OCI-LY1 (cell line): ENCODE measurements around the gene SMAD6.

Experiments used
- H2AFZ ChIP-seq: fragments of 200-600 bp; sonication (generic), shearing (Covaris generic); 2 replicates; pipeline ENCODE4 v1.6.0; 2014; ENCODE audit warnings: antibody characterized with exemption, mild to moderate bottlenecking, low read length
- H3F3A ChIP-seq: fragments of 200-600 bp; sonication (generic), shearing (Covaris generic); 2 replicates; pipeline ENCODE4 v1.6.0; 2014; ENCODE audit warnings: mild to moderate bottlenecking, antibody characterized with exemption, low read length, moderate library complexity; ENCODE audit not compliant: insufficient read depth
- H3K27ac ChIP-seq: fragments of 200-600 bp; sonication (generic); 2 replicates; pipeline ENCODE4 v1.5.1; 2014; ENCODE audit warnings: low read length, mixed run types, mild to moderate bottlenecking, low read depth; ENCODE audit not compliant: poor library complexity, severe bottlenecking
- H3K27me3 ChIP-seq: fragments of 200-600 bp; sonication (generic); 2 replicates; pipeline ENCODE4 v1.6.0; 2014; ENCODE audit warnings: antibody characterized with exemption, mild to moderate bottlenecking, low read length, moderate library complexity; ENCODE audit not compliant: insufficient read depth
- H3K36me3 ChIP-seq: fragments of 200-600 bp; sonication (generic); 2 replicates; pipeline ENCODE4 v1.6.1; 2014; ENCODE audit warnings: mild to moderate bottlenecking, antibody characterized with exemption, low read length, moderate library complexity, mixed read lengths; ENCODE audit not compliant: insufficient read depth
- H3K4me1 ChIP-seq: fragments of 200-600 bp; sonication (generic); 2 replicates; pipeline ENCODE4 v1.5.1; 2014; ENCODE audit warnings: mild to moderate bottlenecking, low read length, moderate library complexity; ENCODE audit not compliant: insufficient read depth, severe bottlenecking
- H3K4me2 ChIP-seq: fragments of 200-600 bp; sonication (generic), shearing (Covaris generic); 2 replicates; pipeline ENCODE4 v1.6.1; 2014; ENCODE audit warnings: low read length
- H3K4me3 ChIP-seq: fragments of 200-600 bp; sonication (generic); 2 replicates; pipeline ENCODE4 v1.5.1; 2014; ENCODE audit warnings: low read length, low read depth, mild to moderate bottlenecking, mixed read lengths; ENCODE audit not compliant: poor library complexity, severe bottlenecking
- H3K79me2 ChIP-seq: fragments of 200-600 bp; shearing (Covaris generic); 2 replicates; pipeline ENCODE4 v1.6.1; 2016; ENCODE audit warnings: mixed run types, low read length, mixed read lengths; ENCODE audit not compliant: insufficient read depth
- H3K9ac ChIP-seq: fragments of 200-600 bp; sonication (generic), shearing (Covaris generic); 2 replicates; pipeline ENCODE4 v1.6.1; 2014; ENCODE audit warnings: mild to moderate bottlenecking, low read length, mixed read lengths
- H3K9me2 ChIP-seq: fragments of 200-600 bp; sonication (generic), shearing (Covaris generic); 2 replicates; pipeline ENCODE4 v1.6.1; 2014; ENCODE audit warnings: low read depth, mild to moderate bottlenecking, low read length, mixed read lengths
- H3K9me3 ChIP-seq: fragments of 200-600 bp; shearing (Covaris generic); 2 replicates; pipeline ENCODE4 v1.6.1; 2014; ENCODE audit warnings: low read length, mixed read lengths
- H4K20me1 ChIP-seq: fragments of 200-600 bp; sonication (generic), shearing (Covaris generic); 2 replicates; pipeline ENCODE4 v1.6.0; 2016; ENCODE audit warnings: mild to moderate bottlenecking, low read length; ENCODE audit not compliant: insufficient read depth
- EZH2 ChIP-seq: fragments of 200-600 bp; sonication (generic), shearing (Covaris generic); IDR thresholded peaks from 2 replicates; pipeline ENCODE4 v1.8.0; 2017; ENCODE audit warnings: borderline replicate concordance, mixed run types, mild to moderate bottlenecking, antibody characterized with exemption, low read length, moderate library complexity, mixed read lengths
- TF ChIP-seq, protein P1 (sequence below): fragments of 200-600 bp; sonication (generic), shearing (Covaris generic); IDR thresholded peaks from 2 replicates; pipeline ENCODE4 v1.5.1; 2017; ENCODE audit warnings: mild to moderate bottlenecking, antibody characterized with exemption, low read length, moderate library complexity, mixed read lengths

The SMAD6 gene

DNA sequence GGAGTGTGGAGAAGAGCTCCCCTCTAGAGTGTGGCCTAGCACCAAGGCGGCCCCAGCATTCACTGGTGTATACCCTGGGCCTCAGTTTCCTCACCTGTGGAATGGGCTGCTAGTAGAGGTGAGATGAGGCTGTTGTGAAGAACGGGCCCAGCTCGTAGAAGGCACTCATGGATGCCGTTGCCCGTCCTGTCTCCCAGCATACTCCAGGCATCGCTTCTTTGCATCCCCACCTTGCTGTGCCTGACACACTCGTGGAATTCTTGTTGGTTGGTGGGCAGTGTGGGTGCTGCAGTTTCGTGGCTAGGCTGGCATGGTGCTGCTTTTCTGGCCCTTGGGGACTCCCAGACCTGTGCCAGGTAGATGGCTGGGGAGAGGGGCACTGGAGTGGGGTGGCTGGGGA, 76.7 kb downstream of the SMAD6 start:
- H3K4me3 ChIP-seq: no peak overlapping the region
- no peak overlapping the region for H3K9ac ChIP-seq
- H3K27me3 ChIP-seq: no peaks in the 10 kb centered on the region
- no peaks in the 10 kb centered on the region for H3K79me2 ChIP-seq
- no peaks in the 10 kb centered on the region for H3K9me2 ChIP-seq
- no peaks in the 10 kb centered on the region for H3K9me3 ChIP-seq
- no peak overlapping the region for H2AFZ ChIP-seq
- H3K36me3 ChIP-seq: peaks cover 22% of the 10 kb centered on the region
- H3F3A ChIP-seq: no peaks in the 10 kb centered on the region
- no peak overlapping the region for H3K4me2 ChIP-seq
- TF ChIP-seq, protein P1, sequence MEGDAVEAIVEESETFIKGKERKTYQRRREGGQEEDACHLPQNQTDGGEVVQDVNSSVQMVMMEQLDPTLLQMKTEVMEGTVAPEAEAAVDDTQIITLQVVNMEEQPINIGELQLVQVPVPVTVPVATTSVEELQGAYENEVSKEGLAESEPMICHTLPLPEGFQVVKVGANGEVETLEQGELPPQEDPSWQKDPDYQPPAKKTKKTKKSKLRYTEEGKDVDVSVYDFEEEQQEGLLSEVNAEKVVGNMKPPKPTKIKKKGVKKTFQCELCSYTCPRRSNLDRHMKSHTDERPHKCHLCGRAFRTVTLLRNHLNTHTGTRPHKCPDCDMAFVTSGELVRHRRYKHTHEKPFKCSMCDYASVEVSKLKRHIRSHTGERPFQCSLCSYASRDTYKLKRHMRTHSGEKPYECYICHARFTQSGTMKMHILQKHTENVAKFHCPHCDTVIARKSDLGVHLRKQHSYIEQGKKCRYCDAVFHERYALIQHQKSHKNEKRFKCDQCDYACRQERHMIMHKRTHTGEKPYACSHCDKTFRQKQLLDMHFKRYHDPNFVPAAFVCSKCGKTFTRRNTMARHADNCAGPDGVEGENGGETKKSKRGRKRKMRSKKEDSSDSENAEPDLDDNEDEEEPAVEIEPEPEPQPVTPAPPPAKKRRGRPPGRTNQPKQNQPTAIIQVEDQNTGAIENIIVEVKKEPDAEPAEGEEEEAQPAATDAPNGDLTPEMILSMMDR: no peak
- no peak for TF ChIP-seq EZH2
- no peaks in the 10 kb centered on the region for H4K20me1 ChIP-seq
- no peak overlapping the region for H3K27ac ChIP-seq
- H3K4me1 ChIP-seq: peaks cover 16% of the 10 kb centered on the region

DNA sequence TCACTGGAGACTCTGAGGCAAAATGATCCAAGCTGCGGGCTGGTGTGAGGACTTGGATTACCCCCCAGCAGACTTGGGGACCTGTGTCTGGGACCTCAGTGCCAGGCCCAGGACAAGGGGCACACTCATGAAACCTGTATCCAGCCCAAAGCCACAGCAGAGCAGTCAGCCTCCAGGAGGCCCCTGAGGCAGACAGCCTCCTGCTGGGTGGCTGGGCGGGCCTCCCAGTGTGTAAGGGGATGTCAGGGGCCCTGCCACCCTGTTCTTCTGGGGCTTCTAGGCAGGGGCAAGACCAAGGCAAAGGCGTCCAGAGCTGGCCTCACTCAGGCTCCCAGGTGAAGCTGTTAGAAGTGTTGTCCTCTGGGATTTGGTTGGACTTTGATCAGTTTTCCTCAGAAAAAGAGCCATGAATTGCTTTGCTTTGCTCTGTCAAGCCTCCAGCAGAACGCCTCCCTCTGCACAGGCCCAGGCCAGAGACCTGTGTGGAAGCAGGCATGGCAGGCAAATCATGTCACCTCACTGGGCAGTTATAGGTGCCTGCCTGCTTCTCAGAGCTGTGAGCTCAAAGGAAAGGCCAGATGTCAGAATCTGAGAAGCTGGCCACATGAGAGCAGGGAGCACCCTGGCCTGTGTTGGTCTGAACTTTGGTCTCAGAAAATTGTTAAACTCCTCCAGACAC, 77.4 kb downstream of the SMAD6 start:
- Histone ChIP-seq H3K79me2 (no peaks in the 10 kb centered on the region), H3K4me1 (peaks cover 16% of the 10 kb centered on the region), H3K36me3 (peaks cover 22% of the 10 kb centered on the region), H3K4me2 (no peak overlapping the region), H3K27ac (no peak overlapping the region), H4K20me1 (no peaks in the 10 kb centered on the region), H3K27me3 (no peaks in the 10 kb centered on the region), H2AFZ (no peak overlapping the region), H3K9me2 (no peaks in the 10 kb centered on the region), H3K4me3 (no peak overlapping the region), H3K9me3 (no peaks in the 10 kb centered on the region), H3K9ac (no peak overlapping the region), H3F3A (no peaks in the 10 kb centered on the region)
- TF ChIP-seq, protein P1: no peak
- TF ChIP-seq EZH2: no peak

DNA sequence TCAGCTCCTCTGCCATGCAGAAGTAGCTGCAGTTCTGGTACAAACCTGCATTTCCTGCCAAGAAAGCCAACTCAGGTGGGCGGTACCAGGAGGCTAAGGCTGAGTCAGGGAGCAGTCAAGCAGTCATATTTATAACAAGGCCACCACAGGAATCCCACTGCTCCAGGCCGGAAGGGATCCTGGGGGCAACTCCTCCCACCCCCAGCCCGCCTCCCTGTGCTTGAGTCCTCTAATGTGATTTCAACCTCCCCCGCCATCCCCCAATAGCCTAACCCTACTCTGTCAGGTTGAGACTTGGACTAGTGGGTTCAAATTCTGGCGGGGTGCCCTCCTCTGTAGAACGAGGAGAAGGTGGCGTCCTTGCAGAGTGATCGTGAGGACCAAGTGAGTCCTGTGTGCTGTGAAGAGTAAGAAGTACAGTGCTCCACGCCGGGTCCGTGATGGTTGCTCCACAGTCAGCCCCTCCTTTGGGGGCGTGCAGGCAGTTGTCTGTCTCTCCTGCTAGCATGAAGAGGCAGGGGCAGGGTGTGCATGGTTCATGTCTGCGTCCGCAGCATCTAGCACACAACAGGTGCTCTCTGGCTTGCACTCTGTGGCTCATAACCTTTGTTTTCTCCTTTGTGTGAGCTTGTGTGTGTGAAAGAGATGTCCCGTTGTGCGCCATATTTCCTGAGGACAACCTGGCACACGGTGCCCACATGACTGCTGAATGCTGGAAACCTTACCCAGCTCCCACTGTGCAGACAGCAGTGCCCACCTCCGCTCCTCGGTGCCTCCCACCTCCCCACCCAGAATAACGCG, 78.3 kb downstream of the SMAD6 start:
- H3K9me2 ChIP-seq: no peaks in the 10 kb centered on the region
- no peak overlapping the region for H2AFZ ChIP-seq
- H3K36me3 ChIP-seq: peaks cover 22% of the 10 kb centered on the region
- no peaks in the 10 kb centered on the region for H3K27me3 ChIP-seq
- no peak overlapping the region for H3K4me3 ChIP-seq
- H3K9ac ChIP-seq: no peak overlapping the region
- no peaks in the 10 kb centered on the region for H3K79me2 ChIP-seq
- no peaks in the 10 kb centered on the region for H4K20me1 ChIP-seq
- peaks cover 13% of the 10 kb centered on the region for H3K4me1 ChIP-seq
- H3K27ac ChIP-seq: no peak overlapping the region
- no peaks in the 10 kb centered on the region for H3K9me3 ChIP-seq
- no peak for TF ChIP-seq EZH2
- TF ChIP-seq, protein P1: no peak
- no peak overlapping the region for H3K4me2 ChIP-seq
- H3F3A ChIP-seq: no peaks in the 10 kb centered on the region
